Testis (tissue), 3 donors: ENCODE data around the gene SIX2. TPM values are rescaled to one million over a fixed set of nuclear protein-coding genes. Genes with fewer than 3 reads are reported as not detected.

ENCODE experiments used
- DNase-seq: peaks from one replicate; pipeline ENCODE4 v3.0.0-alpha.2; 2019
- H3K27ac ChIP-seq, 2 donors: fragments of 200-600 bp; sonication (generic); one replicate each; pipeline ENCODE4 v1.5.1; 2019
- H3K27me3 ChIP-seq: fragments of 200-600 bp; sonication (generic); one replicate; pipeline ENCODE4 v1.5.1; 2019
- H3K36me3 ChIP-seq: fragments of 200-600 bp; sonication (generic); one replicate; pipeline ENCODE4 v1.5.1; 2017; ENCODE audit warnings: low read depth; ENCODE audit errors: missing control alignments
- H3K4me1 ChIP-seq: fragments of 200-600 bp; sonication (generic); one replicate; pipeline ENCODE4 v1.5.1; 2019
- H3K4me3 ChIP-seq, 2 donors: fragments of 200-600 bp; sonication (generic); one replicate each; pipeline ENCODE4 v1.5.1; 2017 to 2019
- H3K9me3 ChIP-seq: fragments of 200-600 bp; sonication (generic); one replicate; pipeline ENCODE4 v1.5.1; 2017
- CTCF ChIP-seq, 3 experiments: fragments of 450-650 bp in 2 of 3; fragments of 200-600 bp in 1 of 3; sonication (generic) in 1 of 3; IDR thresholded peaks; one replicate each; pipeline ENCODE4 v1.5.1; 2016 to 2019; ENCODE audit warnings: antibody characterized with exemption in 3 of 3, mild to moderate bottlenecking in 2 of 3, moderate library complexity in 1 of 3
- POLR2A ChIP-seq: fragments of 450-650 bp; IDR thresholded peaks from one replicate; pipeline ENCODE4 v1.6.1; 2017; ENCODE audit warnings: antibody characterized with exemption, mild to moderate bottlenecking, moderate library complexity
- WGBS, 2 donors: methylation state at CpG; one replicate each; pipeline ENCODE4 v1.1.5; 2018; 5-methylcytosine and 5-hydroxymethylcytosine counted together
- intact Hi-C: fragments of 100-400 bp; cut with DNase I; formaldehyde crosslinking; loops from one replicate; pipeline ENCODE4 v1.15.1; 2023; ENCODE audit warnings: low total_unique reads
- polyA plus RNA-seq: library from polyadenylated mRNA; stranded (reverse); fragments of 350-450 nt; fragmentation: Illumina TruSeq; extraction: RNeasy Lipid Tissue Mini Kit (QIAGEN cat#74804); gene quantifications from one replicate; pipeline ENCODE4 v1.2.3, GENCODE V29; 2014; ENCODE audit warnings: low read depth, low replicate concordance; ENCODE audit not compliant: insufficient read depth
- total RNA-seq, 2 donors: library from RNA; depleted of rRNA; stranded (reverse); fragments of >200 nt; gene quantifications; one replicate each; pipeline ENCODE4 v1.2.3, GENCODE V29; 2016

The SIX2 gene
- total and polyA plus RNA-seq, 3 donors from 2014 or later: 1.1 to 3.2 (median 1.1) TPM

- Histone ChIP-seq H3K4me1 (peaks cover 18% of the 10 kb centered on the region), H3K4me3 (peak overlapping the region in 1 of 2 donors; percentile 7), H3K36me3 (no peaks in the 10 kb centered on the region), H3K27me3 (no peaks in the 10 kb centered on the region), H3K27ac (no peak overlapping the region), H3K9me3 (no peaks in the 10 kb centered on the region)
- intact Hi-C loops: no loop called here
- no peak for DNase-seq
- TF ChIP-seq CTCF (IDR thresholded peaks at IDR 0.05) (no peak), POLR2A (no peak)
- 6 to 7% methylated on average over 22 to 25 of the region's 25 CpGs for WGBS, 2 donors
These were observed 3.8 kb downstream of the SIX2 start for GRCh38 chr2:45005261-45006002.

- Histone ChIP-seq H3K36me3 (no peaks in the 10 kb centered on the region), H3K27me3 (no peaks in the 10 kb centered on the region), H3K4me1 (peaks cover 16% of the 10 kb centered on the region), H3K4me3 (peak overlapping the region in 1 of 2 donors; percentile 7), H3K27ac (no peak overlapping the region), H3K9me3 (no peaks in the 10 kb centered on the region)
- intact Hi-C loops: no loop called here
- DNase-seq: no peak
- 2 to 4% methylated on average over 37 to 45 of the region's 45 CpGs for WGBS, 2 donors
- TF ChIP-seq POLR2A: no peak
- no peak for TF ChIP-seq CTCF (IDR thresholded peaks at IDR 0.05)
These were observed 4.6 kb downstream of the SIX2 start for GRCh38 chr2:45004562-45005191.

- Histone ChIP-seq H3K4me1 (peaks cover 13% of the 10 kb centered on the region), H3K4me3 (peak overlapping the region in 1 of 2 donors; percentile 7), H3K27ac (no peak overlapping the region), H3K9me3 (no peaks in the 10 kb centered on the region), H3K27me3 (no peaks in the 10 kb centered on the region), H3K36me3 (no peaks in the 10 kb centered on the region)
- DNase-seq: no peak
- intact Hi-C loops: no loop called here
- TF ChIP-seq CTCF (IDR thresholded peaks at IDR 0.05) (no peak), POLR2A (no peak)
- 9 to 11% methylated on average over 15 to 41 of the region's 41 CpGs for WGBS, 2 donors
These were observed 5.4 kb downstream of the SIX2 start for GRCh38 chr2:45003579-45004551.

- Histone ChIP-seq H3K4me1 (peaks cover 4% of the 10 kb centered on the region), H3K27me3 (no peaks in the 10 kb centered on the region), H3K27ac (no peak overlapping the region), H3K9me3 (no peaks in the 10 kb centered on the region), H3K4me3 (no peak overlapping the region), H3K36me3 (no peaks in the 10 kb centered on the region)
- WGBS, 2 donors: 48 to 67% methylated on average over 2 to 3 of the region's 3 CpGs
- no peak for DNase-seq
- intact Hi-C loops: no loop called here
- TF ChIP-seq POLR2A (no peak), CTCF (IDR thresholded peaks at IDR 0.05) (no peak)
These were observed 6.6 kb downstream of the SIX2 start for GRCh38 chr2:45002686-45003085.
